ENCODE data around the gene PRKCD.
A peak's percentile ranks its signal among the peaks of the same experiment; 100 is the strongest.

PRKCD gene

GRCh38 chr3:53168175-53168923 lies 7.3 kb downstream of the PRKCD start:
- no peak for DNase-seq (ENCODE audit: extremely low spot score, insufficient read length, low read depth)
- FAIRE-seq: no peak

DNA sequence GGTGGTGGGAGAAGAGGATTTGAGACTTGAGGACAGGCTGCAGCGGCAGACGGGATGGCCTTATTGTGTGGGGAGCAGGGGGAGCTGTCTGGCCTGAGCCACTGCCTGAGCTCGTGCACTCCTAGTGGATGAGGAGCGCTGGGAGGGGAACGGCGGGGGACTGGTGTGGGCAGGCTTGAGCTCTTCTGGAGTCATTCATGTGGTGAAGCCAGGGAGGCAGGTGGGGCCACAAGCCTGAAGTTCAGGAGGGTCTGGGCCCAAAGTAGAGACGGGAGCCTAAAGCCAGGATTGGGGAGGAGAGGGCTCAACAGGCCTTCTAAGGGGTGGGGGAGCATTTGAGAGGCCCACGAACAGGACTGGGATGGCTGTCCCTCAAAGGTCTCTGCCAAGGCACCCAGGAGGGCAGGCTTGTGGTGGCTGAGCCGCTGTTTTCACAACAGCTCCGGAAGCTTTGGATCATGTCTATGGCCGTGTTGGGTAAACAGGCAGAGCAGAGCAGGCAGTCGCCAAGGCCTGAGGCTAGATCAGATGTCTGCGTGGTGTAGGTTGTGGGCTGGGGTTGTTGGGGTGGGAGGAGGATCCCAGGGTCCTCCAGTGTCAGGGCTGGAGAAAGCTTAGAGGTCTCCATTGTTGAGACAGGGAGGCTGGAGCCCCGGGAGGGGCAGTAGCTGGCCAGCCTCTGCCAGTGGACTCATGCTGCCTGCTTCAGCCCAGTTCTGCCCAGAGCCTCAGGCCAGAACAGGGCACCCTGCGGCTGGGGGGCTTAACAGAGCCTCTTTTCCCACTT lies 8.2 kb downstream of the PRKCD start:
- no peak for FAIRE-seq
- DNase-seq (ENCODE audit: extremely low spot score, insufficient read length, low read depth): no peak

- FAIRE-seq (no peak), DNase-seq (ENCODE audit: extremely low spot score, insufficient read length, low read depth) (no peak)
Measured at GRCh38 chr3:53169832-53170324, 8.9 kb downstream of the PRKCD start.

- DNase-seq (ENCODE audit: extremely low spot score, insufficient read length, low read depth) (no peak), FAIRE-seq (peak; percentile 98)
Measured at GRCh38 chr3:53170325-53171063, 9.5 kb downstream of the PRKCD start.

- DNase-seq (ENCODE audit: extremely low spot score, insufficient read length, low read depth) (no peak), FAIRE-seq (no peak)
Measured at GRCh38 chr3:53171064-53171418, 10.0 kb downstream of the PRKCD start.

GRCh38 chr3:53171827-53172505 lies 11.0 kb downstream of the PRKCD start:
- FAIRE-seq (no peak), DNase-seq (ENCODE audit: extremely low spot score, insufficient read length, low read depth) (no peak)

GRCh38 chr3:53173107-53173506 lies 12.1 kb downstream of the PRKCD start:
- DNase-seq (ENCODE audit: extremely low spot score, insufficient read length, low read depth) (no peak), FAIRE-seq (no peak)

GRCh38 chr3:53174346-53175250 lies 13.6 kb downstream of the PRKCD start:
- DNase-seq (ENCODE audit: extremely low spot score, insufficient read length, low read depth) (no peak), FAIRE-seq (peak; percentile 81)

DNA sequence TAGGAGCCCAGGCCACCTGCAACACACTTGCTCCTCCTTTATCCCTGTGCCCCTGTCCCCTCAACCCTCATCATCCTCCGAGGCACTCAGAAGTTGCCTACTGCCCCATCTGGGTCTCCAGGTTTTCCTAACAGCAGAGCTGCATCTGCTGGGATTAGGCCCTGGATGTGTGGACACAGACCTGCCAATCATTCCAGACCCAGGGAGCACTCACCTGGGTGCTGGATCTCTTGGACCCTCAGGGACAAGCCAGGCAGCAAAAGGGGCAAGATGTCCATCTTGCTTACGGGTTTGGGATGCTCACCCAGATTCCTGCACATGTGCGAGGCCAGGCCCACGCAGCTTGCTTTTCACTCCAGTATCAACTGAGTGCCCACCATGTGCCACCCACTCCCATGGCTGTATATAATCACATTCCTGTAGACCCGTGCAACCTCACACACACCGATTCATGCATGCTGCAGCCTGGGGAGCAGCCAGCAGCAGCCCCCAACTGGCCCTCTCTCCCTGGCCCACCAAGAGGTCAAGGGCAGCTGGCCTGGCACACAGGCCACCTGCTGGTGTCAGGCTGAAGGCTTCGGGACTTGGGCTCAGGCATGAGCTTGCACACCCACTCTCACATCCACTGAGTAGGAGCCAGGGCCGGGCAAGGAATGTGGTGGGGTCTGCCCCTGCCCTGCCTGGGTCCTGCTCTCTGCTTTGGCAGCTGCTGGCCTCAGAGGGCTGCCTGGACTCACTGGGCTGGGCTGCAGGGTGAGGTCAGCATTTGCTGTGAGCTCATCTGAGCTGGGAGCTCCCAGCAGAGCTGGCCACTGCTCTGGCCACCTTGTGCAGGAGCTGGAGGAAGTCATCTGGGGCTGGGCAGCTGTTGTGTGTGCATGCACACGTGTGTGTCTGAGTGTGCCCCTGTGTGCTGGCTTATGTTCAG lies 14.9 kb downstream of the PRKCD start:
- FAIRE-seq (no peak), DNase-seq (ENCODE audit: extremely low spot score, insufficient read length, low read depth) (no peak)

- FAIRE-seq: no peak
Measured at GRCh38 chr3:53178246-53178645, 17.2 kb downstream of the PRKCD start.

GRCh38 chr3:53179580-53179979 lies 18.6 kb downstream of the PRKCD start:
- DNase-seq (ENCODE audit: extremely low spot score, insufficient read length, low read depth) (no peak), FAIRE-seq (no peak)

More at GRCh38 chr3:53178246-53178645, 17.2 kb downstream of the PRKCD start:
- DNase-seq (ENCODE audit: extremely low spot score, insufficient read length, low read depth): no peak

GRCh38 chr3:53180305-53181023 lies 19.5 kb downstream of the PRKCD start:
- DNase-seq (ENCODE audit: extremely low spot score, insufficient read length, low read depth) (no peak), FAIRE-seq (peak; percentile 96)

- no peak for FAIRE-seq
- DNase-seq (ENCODE audit: extremely low spot score, insufficient read length, low read depth): no peak
Measured at GRCh38 chr3:53181024-53181371, 20.0 kb downstream of the PRKCD start.

- DNase-seq (ENCODE audit: extremely low spot score, insufficient read length, low read depth): no peak
- FAIRE-seq: no peak
Measured at GRCh38 chr3:53181528-53181927, 20.5 kb downstream of the PRKCD start.

- no peak for DNase-seq (ENCODE audit: extremely low spot score, insufficient read length, low read depth)
- no peak for FAIRE-seq
Measured at GRCh38 chr3:53182764-53183355, 21.9 kb downstream of the PRKCD start.

- no peak for FAIRE-seq
- DNase-seq (ENCODE audit: extremely low spot score, insufficient read length, low read depth): no peak
Measured at GRCh38 chr3:53183514-53183913, 22.5 kb downstream of the PRKCD start.

DNA sequence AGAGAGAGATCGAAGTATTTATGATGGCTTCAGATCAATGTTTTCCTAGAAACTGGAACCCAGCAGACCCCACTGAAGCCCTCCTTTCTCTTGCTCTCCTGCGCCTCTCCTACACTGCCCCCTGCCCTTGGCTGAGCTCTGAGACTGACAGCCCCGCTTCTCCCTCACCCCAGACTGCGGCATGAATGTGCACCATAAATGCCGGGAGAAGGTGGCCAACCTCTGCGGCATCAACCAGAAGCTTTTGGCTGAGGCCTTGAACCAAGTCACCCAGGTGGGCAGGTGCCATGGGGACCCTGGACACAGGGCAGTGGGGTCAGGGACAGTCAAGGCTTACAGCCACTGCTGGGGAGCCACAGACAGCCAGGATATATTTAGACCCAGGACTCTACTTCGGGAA lies 23.7 kb downstream of the PRKCD start:
- FAIRE-seq (no peak), DNase-seq (ENCODE audit: extremely low spot score, insufficient read length, low read depth) (no peak)
